VCaP (cell line): ENCODE data around the gene ACOX3.

Experiments
- H3K27ac ChIP-seq: fragments of 450-650 bp; 2 replicates; pipeline ENCODE4 v1.5.1; 2017
- CTCF ChIP-seq: fragments of 450-650 bp; conservative IDR thresholded peaks from 2 replicates; pipeline ENCODE4 v1.5.1; 2017; ENCODE audit warnings: mild to moderate bottlenecking, moderate library complexity

ACOX3 gene

GRCh38 chr4:8400632-8401325 lies 39.7 kb downstream of the ACOX3 start:
- no peak for TF ChIP-seq CTCF
- no peak overlapping the region for H3K27ac ChIP-seq

- TF ChIP-seq CTCF: no peak
- no peak overlapping the region for H3K27ac ChIP-seq
Measured at GRCh38 chr4:8399298-8399697, 41.2 kb downstream of the ACOX3 start.

GRCh38 chr4:8398347-8398746 lies 42.2 kb downstream of the ACOX3 start:
- no peak for TF ChIP-seq CTCF
- no peak overlapping the region for H3K27ac ChIP-seq

GRCh38 chr4:8396762-8397406 lies 43.6 kb downstream of the ACOX3 start:
- H3K27ac ChIP-seq: no peak overlapping the region
- no peak for TF ChIP-seq CTCF

GRCh38 chr4:8395504-8396296 lies 44.8 kb downstream of the ACOX3 start:
- TF ChIP-seq CTCF: no peak
- H3K27ac ChIP-seq: no peak overlapping the region

- no peak for TF ChIP-seq CTCF
- no peak overlapping the region for H3K27ac ChIP-seq
Measured at GRCh38 chr4:8394806-8395205, 45.7 kb downstream of the ACOX3 start.

- H3K27ac ChIP-seq: no peak overlapping the region
- no peak for TF ChIP-seq CTCF
Measured at GRCh38 chr4:8394061-8394519, 46.4 kb downstream of the ACOX3 start.
